Measurements from ENCODE around the gene CD40.

The CD40 gene

GRCh38 chr20:46113113-46113470 lies 5.0 kb upstream of the CD40 start:
- TF ChIP-seq, protein P1, sequence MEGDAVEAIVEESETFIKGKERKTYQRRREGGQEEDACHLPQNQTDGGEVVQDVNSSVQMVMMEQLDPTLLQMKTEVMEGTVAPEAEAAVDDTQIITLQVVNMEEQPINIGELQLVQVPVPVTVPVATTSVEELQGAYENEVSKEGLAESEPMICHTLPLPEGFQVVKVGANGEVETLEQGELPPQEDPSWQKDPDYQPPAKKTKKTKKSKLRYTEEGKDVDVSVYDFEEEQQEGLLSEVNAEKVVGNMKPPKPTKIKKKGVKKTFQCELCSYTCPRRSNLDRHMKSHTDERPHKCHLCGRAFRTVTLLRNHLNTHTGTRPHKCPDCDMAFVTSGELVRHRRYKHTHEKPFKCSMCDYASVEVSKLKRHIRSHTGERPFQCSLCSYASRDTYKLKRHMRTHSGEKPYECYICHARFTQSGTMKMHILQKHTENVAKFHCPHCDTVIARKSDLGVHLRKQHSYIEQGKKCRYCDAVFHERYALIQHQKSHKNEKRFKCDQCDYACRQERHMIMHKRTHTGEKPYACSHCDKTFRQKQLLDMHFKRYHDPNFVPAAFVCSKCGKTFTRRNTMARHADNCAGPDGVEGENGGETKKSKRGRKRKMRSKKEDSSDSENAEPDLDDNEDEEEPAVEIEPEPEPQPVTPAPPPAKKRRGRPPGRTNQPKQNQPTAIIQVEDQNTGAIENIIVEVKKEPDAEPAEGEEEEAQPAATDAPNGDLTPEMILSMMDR (IDR thresholded peaks at IDR 0.05; ENCODE audit: control extremely low read depth, extremely low read depth, low read depth, missing control alignments), result no peak
- DNase-seq (ENCODE audit: extremely low spot score), result no peak
- ChIA-PET CTCF (interaction anchor here (0.7 to 1.0 kb wide), 2 partner anchors 24 to 91 kb away, joined by 3 read pairs; no protein-coding TSS in a partner anchor), POLR2A (no interaction called here)

GRCh38 chr20:46114449-46114848 lies 3.7 kb upstream of the CD40 start:
- no peak for DNase-seq (ENCODE audit: extremely low spot score)
- TF ChIP-seq, protein P1 (IDR thresholded peaks at IDR 0.05; ENCODE audit: control extremely low read depth, extremely low read depth, low read depth, missing control alignments), result no peak
- ChIA-PET CTCF (interaction anchor here (1.5 to 1.9 kb wide), 2 partner anchors 100 to 101 kb away, joined by 3 to 5 read pairs; no protein-coding TSS in a partner anchor), POLR2A (no interaction called here)

DNA sequence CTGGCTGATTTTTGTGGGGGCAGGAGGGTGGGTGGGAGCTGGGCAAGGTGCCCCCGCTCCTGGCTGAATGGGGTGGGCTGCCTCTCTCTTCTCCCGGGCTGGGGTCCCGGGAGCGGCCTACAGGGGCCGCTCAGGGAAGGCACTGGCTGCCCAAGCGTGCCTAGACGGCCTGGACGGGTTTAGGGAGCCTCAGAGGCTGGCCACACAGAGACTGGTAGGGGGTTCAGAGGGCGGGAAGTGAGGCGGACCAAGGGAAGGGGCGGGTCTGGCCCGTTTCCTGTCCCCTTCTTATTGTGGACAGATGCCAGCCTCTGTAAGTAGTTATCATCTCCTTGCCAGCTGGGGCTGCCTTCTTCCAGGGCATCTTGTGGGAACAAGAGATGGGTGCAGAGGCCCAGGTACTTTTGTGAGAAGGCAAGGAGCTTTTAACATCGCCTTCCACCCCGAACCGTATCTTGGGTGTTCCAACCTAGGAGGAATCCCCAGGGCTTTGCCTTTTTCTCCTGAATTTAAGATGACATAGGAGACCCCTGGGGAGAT lies 437 bp downstream of the CD40 start:
- TF ChIP-seq, protein P1 (IDR thresholded peaks at IDR 0.05; ENCODE audit: control extremely low read depth, extremely low read depth, low read depth, missing control alignments), result no peak
- POLR2A ChIA-PET, result interaction anchor here (0.7 to 1.2 kb wide), 3 partner anchors 19 to 233 kb away, joined by 3 to 5 read pairs (median 3); no protein-coding TSS in a partner anchor
- peak; percentile 53 for DNase-seq (ENCODE audit: extremely low spot score)
- CTCF ChIA-PET, result interaction anchor here (1.0 to 5.0 kb wide), 9 partner anchors 11 to 141 kb away, joined by 3 to 37 read pairs (median 4); no protein-coding TSS in a partner anchor

DNA sequence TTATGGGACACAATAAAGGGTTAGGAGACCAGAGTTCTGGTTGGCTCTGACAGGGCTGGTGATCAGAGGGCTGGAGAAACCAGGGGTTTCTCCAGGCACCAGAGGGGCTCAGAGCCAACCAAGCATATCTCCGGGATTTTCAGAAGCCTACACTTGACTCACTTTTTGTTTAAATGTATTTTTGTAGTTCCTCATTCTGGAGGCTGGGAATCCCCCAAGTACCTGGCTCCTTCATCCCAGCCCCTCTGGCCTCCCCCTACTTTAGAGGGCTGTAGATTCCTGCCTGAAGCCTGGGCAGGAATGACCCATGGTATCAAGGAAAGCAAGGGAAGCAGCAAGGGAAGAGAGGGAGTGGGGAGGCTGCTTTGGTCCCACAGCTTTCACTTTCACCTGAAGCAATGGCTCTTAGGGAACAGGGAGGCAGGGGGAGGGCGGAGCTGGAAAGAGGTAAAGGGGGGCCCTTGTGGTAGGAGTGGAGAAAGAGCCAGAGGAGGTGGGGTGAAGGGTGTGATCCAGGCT lies 973 bp downstream of the CD40 start:
- ChIA-PET POLR2A (interaction anchor here (0.7 to 1.2 kb wide), 4 partner anchors 20 to 233 kb away, joined by 3 to 5 read pairs (median 3); no protein-coding TSS in a partner anchor), CTCF (interaction anchor here (0.8 to 5.0 kb wide), 12 partner anchors 10 to 142 kb away, joined by 3 to 37 read pairs (median 4); no protein-coding TSS in a partner anchor)
- TF ChIP-seq, protein P1 (IDR thresholded peaks at IDR 0.05; ENCODE audit: control extremely low read depth, extremely low read depth, low read depth, missing control alignments), result no peak
- DNase-seq (ENCODE audit: extremely low spot score), result peak; percentile 65

GRCh38 chr20:46119547-46119946 lies 1.4 kb downstream of the CD40 start:
- ChIA-PET POLR2A (interaction anchor here (1.0 to 1.2 kb wide), 3 partner anchors 20 to 230 kb away, joined by 3 to 5 read pairs (median 3); no protein-coding TSS in a partner anchor), CTCF (interaction anchor here (0.8 to 5.0 kb wide), 11 partner anchors 10 to 133 kb away, joined by 3 to 37 read pairs (median 4); no protein-coding TSS in a partner anchor)
- DNase-seq (ENCODE audit: extremely low spot score), result no peak
- TF ChIP-seq, protein P1 (IDR thresholded peaks at IDR 0.05; ENCODE audit: control extremely low read depth, extremely low read depth, low read depth, missing control alignments), result no peak

DNA sequence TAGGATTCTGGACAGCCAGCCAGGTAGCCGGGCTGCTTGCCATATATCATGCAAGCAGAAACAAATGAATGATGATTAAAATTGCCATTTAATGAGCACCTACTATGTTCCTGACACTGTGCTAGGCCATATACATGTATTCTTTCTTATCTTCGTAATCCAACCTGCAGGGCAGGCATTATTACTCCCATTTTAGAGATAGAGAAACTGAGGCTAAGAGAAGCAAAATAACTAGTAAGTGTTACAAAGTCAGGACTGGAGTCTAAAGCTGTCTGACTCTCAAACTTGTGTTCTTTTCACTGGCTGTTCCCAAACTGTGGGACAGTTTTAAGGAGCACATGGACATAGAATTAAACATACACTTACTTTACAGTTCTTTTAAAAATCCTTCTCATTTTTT lies 2.0 kb downstream of the CD40 start:
- no peak for DNase-seq (ENCODE audit: extremely low spot score)
- ChIA-PET POLR2A (interaction anchor here (1.0 to 1.6 kb wide), 2 partner anchors 151 to 229 kb away, joined by 3 read pairs; no protein-coding TSS in a partner anchor), CTCF (interaction anchor here (1.1 to 5.0 kb wide), 9 partner anchors 9 to 133 kb away, joined by 4 to 37 read pairs (median 4); no protein-coding TSS in a partner anchor)
- TF ChIP-seq, protein P1 (IDR thresholded peaks at IDR 0.05; ENCODE audit: control extremely low read depth, extremely low read depth, low read depth, missing control alignments), result no peak

Data from GM10248 (cell line).